GM12878 (cell line): ENCODE results near the gene PRKAG2. TPM values are rescaled to one million over a fixed set of nuclear protein-coding genes. Genes with fewer than 3 reads are reported as not detected.

Source experiments
- ATAC-seq: fragments of 200-7000 bp; cut with Tn5 transposase; 3 replicates; pipeline ENCODE4 v1.9.1; 2020; ENCODE audit warnings: mild to moderate bottlenecking, moderate library complexity
- BruUV-seq: library from RNA; stranded (reverse); fragments of 400-500 nt; replicated peaks from 2 replicates; lab custom pipeline; 2021; lab: Mats Ljungman, UMichigan
- CTCF ChIA-PET: fragments of 300-600 bp; sonication (Branson Sonifier 250); formaldehyde crosslinking; extraction: SDS; loops from one replicate; lab custom pipeline; 2021; ENCODE audit warnings: inconsistent platforms; lab: Yijun Ruan, JAX
- POLR2A ChIA-PET: fragments of 350-600 bp; formaldehyde crosslinking; extraction: SDS; loops from one replicate; lab custom pipeline; 2021; ENCODE audit warnings: inconsistent platforms; lab: Charles Lee
- RAD21 ChIA-PET: fragments of 300-600 bp; sonication (Branson Sonifier 250); formaldehyde crosslinking; loops from one replicate; lab custom pipeline; 2023; ENCODE audit warnings: antibody characterized with exemption; ENCODE audit not compliant: unreplicated experiment; lab: Charles Lee
- SMC1A ChIA-PET: fragments of 300-600 bp; sonication (Branson Sonifier 250); formaldehyde crosslinking; loops from one replicate; lab custom pipeline; 2023; ENCODE audit not compliant: unreplicated experiment, uncharacterized antibody; lab: Charles Lee
- DNase-seq: peaks from one replicate; pipeline ENCODE4 v3.0.0-alpha.2; 2011; ENCODE audit warnings: low read depth, low spot score
- FAIRE-seq: peaks from 3 replicates; lab custom pipeline; 2011; peaks lifted over from hg19 to GRCh38; lab: Jason Lieb, UNC
- H2AFZ ChIP-seq: 2 replicates; pipeline ENCODE4 v1.6.0; 2011; ENCODE audit warnings: low read depth, low read length, control low read depth; ENCODE audit not compliant: control insufficient read depth
- H3K27ac ChIP-seq: 2 replicates; pipeline ENCODE4 v1.5.1; 2011; ENCODE audit warnings: control low read depth; ENCODE audit not compliant: control insufficient read depth, insufficient read depth
- H3K27me3 ChIP-seq, 2 experiments: replicated peaks in 1 of 2; 2 replicates each; pipeline versions ENCODE4 v1.6.0 to v1.6.1; 2011; ENCODE audit warnings: low read length in 1 of 2; ENCODE audit not compliant: control insufficient read depth in 2 of 2, insufficient read depth in 2 of 2
- H3K36me3 ChIP-seq, 2 experiments: 2 replicates each; pipeline ENCODE4 v1.5.1; 2011; ENCODE audit warnings: low read length in 1 of 2; ENCODE audit not compliant: control insufficient read depth in 2 of 2, insufficient read depth in 2 of 2
- H3K4me1 ChIP-seq: 2 replicates; pipeline ENCODE4 v1.6.1; 2011; ENCODE audit warnings: mild to moderate bottlenecking, low read length, moderate library complexity, mixed read lengths; ENCODE audit not compliant: control insufficient read depth, insufficient read depth
- H3K4me2 ChIP-seq: 2 replicates; pipeline ENCODE4 v1.6.0; 2011; ENCODE audit warnings: control low read depth; ENCODE audit not compliant: control insufficient read depth, insufficient read depth
- H3K4me3 ChIP-seq: fragments of 200-600 bp; sonication (generic); 2 replicates; pipeline ENCODE4 v1.5.1; 2016
- H3K79me2 ChIP-seq: 2 replicates; pipeline ENCODE4 v1.6.0; 2011; ENCODE audit warnings: low read length; ENCODE audit not compliant: control insufficient read depth, insufficient read depth
- H3K9ac ChIP-seq: 2 replicates; pipeline ENCODE4 v1.8.0; 2011; ENCODE audit warnings: low read length, control low read depth, mixed read lengths; ENCODE audit not compliant: control insufficient read depth, insufficient read depth
- H3K9me3 ChIP-seq: replicated peaks from 3 replicates; pipeline ENCODE4 v1.5.1; 2011; ENCODE audit warnings: mild to moderate bottlenecking, low read length; ENCODE audit not compliant: control insufficient read depth, insufficient read depth
- H4K20me1 ChIP-seq: 2 replicates; pipeline ENCODE4 v1.6.0; 2011; ENCODE audit not compliant: control insufficient read depth, insufficient read depth
- KDM1A ChIP-seq: fragments of 200-600 bp; sonication (generic); IDR thresholded peaks from 2 replicates; pipeline ENCODE4 v1.6.1; 2016; ENCODE audit warnings: borderline replicate concordance
- RB1 ChIP-seq: fragments of 450-650 bp; formaldehyde crosslinking; IDR thresholded peaks from 2 replicates; pipeline ENCODE4 v1.6.1; 2017; ENCODE audit warnings: mild to moderate bottlenecking, borderline replicate concordance
- SREBF1 ChIP-seq: IDR thresholded peaks from 2 replicates; pipeline ENCODE4 v1.6.1; 2012; ENCODE audit warnings: mild to moderate bottlenecking, low read length
- TCF3 ChIP-seq: IDR thresholded peaks from 2 replicates; pipeline ENCODE4 v1.6.1; 2012; ENCODE audit warnings: low read depth, mild to moderate bottlenecking, low read length, borderline replicate concordance; ENCODE audit not compliant: insufficient read depth
- WGBS: methylation state at CpG from one replicate; pipeline ENCODE4 v1.1.6; 2016; ENCODE audit warnings: low lambda C conversion rate; ENCODE audit not compliant: insufficient replicate concordance, insufficient coverage; ENCODE audit errors: missing lambda C conversion rate; 5-methylcytosine and 5-hydroxymethylcytosine counted together
- in situ Hi-C: fragments of 300-500 bp; cut with MboI; formaldehyde crosslinking; loops from 9 replicates; pipeline ENCODE4 v1.14.3; 2018; ENCODE audit warnings: mixed read lengths
- intact Hi-C: fragments of 100-400 bp; cut with micrococcal nuclease; formaldehyde crosslinking; loops from one replicate; pipeline ENCODE4 v1.14.2; 2022; ENCODE audit not compliant: unreplicated experiment
- polyA plus RNA-seq, 11 experiments: library from polyadenylated mRNA; depleted of rRNA in 4 of 11; unstranded in 6 of 11; stranded (reverse) in 5 of 11; fragments of >200 nt; fragmentation: Nextera tagmentation in 4 of 11; fragmentation: Illumina TruSeq in 1 of 11; extraction: Ambion mirVana in 4 of 11; extraction: Trizol in 1 of 11; gene quantifications; 1 replicate in 1 of 11; 2 replicates in 10 of 11; pipeline versions ENCODE4 v1.2.1 to v1.2.3, GENCODE V29; 2011 to 2016; ENCODE audit warnings: inconsistent platforms in 2 of 11, missing spikeins in 2 of 11, low read depth in 1 of 11
- total RNA-seq, 4 experiments: library from RNA; depleted of rRNA in 3 of 4; stranded (reverse); fragments of >200 nt in 3 of 4; fragmentation: Illumina TruSeq in 1 of 4; extraction: Trizol in 1 of 4; gene quantifications; 2 replicates each; pipeline versions ENCODE4 v1.2.1 to v1.2.3, GENCODE V29; 2013 to 2021

PRKAG2 gene
- total and polyA plus RNA-seq, 10 of the 15 experiments (the other 5 are each of a cell fraction or from before 2014, with no cell fraction given) = 3.4 to 8.9 (median 6.8) TPM

GRCh38 chr7:151789380-151789947 lies 87.5 kb downstream of the PRKAG2 start:
- Histone ChIP-seq H3K27me3 (no peaks in the 10 kb centered on the region; a peak in 1 of 4 replicates), H2AFZ (no peak overlapping the region), H3K27ac (no peak overlapping the region), H3K79me2 (no peaks in the 10 kb centered on the region), H3K4me2 (no peak overlapping the region), H4K20me1 (no peaks in the 10 kb centered on the region), H3K4me3 (no peak overlapping the region), H3K9ac (no peak overlapping the region), H3K4me1 (no peaks in the 10 kb centered on the region), H3K36me3 (no peaks in the 10 kb centered on the region), H3K9me3 (no peaks in the 10 kb centered on the region)
- ChIA-PET RAD21 (no interaction called here), SMC1A (no interaction called here), POLR2A (no interaction called here), CTCF (no interaction called here)
- no peak for TF ChIP-seq TCF3
- no peak for TF ChIP-seq KDM1A
- TF ChIP-seq RB1 = no peak
- intact Hi-C loops (loop anchor here (5.0 to 10.0 kb wide), 2 partner anchors 143 to 235 kb away; partner anchors contain the start of gene GALNT11), in situ Hi-C loops (no loop called here)
- ATAC-seq (no peak), DNase-seq (no peak), FAIRE-seq (no peak)
- WGBS = 82% methylated on average over 11 of the region's 11 CpGs
- BruUV-seq = no TSS peak

- SMC1A ChIA-PET = no interaction called here
- POLR2A ChIA-PET = no interaction called here
- CTCF ChIA-PET = no interaction called here
Measured at GRCh38 chr7:151787348-151787747, 89.6 kb downstream of the PRKAG2 start.

More at GRCh38 chr7:151787348-151787747, 89.6 kb downstream of the PRKAG2 start:
- Histone ChIP-seq H3K4me1 (no peaks in the 10 kb centered on the region), H3K4me3 (no peak overlapping the region), H3K27ac (no peak overlapping the region), H3K4me2 (no peak overlapping the region), H3K9ac (no peak overlapping the region), H3K27me3 (no peaks in the 10 kb centered on the region; a peak in 1 of 4 replicates), H4K20me1 (no peaks in the 10 kb centered on the region), H3K9me3 (no peaks in the 10 kb centered on the region), H3K36me3 (no peaks in the 10 kb centered on the region), H3K79me2 (no peaks in the 10 kb centered on the region), H2AFZ (no peak overlapping the region)
- in situ Hi-C loops (no loop called here), intact Hi-C loops (loop anchor here (5.0 to 10.0 kb wide), 2 partner anchors 145 to 237 kb away; partner anchors contain the start of gene GALNT11)
- no peak for TF ChIP-seq SREBF1
- DNase-seq = no peak
- FAIRE-seq = peak; percentile 27
- no peak for ATAC-seq
- RAD21 ChIA-PET = no interaction called here
- no TSS peak for BruUV-seq
- WGBS = 76% methylated on average over 3 of the region's 3 CpGs
